Activated CD4-positive, alpha-beta T cell treated with anti-CD3 and anti-CD28 coated beads, Interleukin-2, Interleukin-4, amounts not matched to agents 100 ng/mL and 50 ng/mL, durations not matched to agents 16 hours and 8 hours (primary cell): ENCODE results near the gene SSR4.

Source experiments
- DNase-seq: peaks from one replicate; pipeline ENCODE4 v3.0.0-alpha.2; 2020; ENCODE audit warnings: low spot score

The SSR4 gene

DNA sequence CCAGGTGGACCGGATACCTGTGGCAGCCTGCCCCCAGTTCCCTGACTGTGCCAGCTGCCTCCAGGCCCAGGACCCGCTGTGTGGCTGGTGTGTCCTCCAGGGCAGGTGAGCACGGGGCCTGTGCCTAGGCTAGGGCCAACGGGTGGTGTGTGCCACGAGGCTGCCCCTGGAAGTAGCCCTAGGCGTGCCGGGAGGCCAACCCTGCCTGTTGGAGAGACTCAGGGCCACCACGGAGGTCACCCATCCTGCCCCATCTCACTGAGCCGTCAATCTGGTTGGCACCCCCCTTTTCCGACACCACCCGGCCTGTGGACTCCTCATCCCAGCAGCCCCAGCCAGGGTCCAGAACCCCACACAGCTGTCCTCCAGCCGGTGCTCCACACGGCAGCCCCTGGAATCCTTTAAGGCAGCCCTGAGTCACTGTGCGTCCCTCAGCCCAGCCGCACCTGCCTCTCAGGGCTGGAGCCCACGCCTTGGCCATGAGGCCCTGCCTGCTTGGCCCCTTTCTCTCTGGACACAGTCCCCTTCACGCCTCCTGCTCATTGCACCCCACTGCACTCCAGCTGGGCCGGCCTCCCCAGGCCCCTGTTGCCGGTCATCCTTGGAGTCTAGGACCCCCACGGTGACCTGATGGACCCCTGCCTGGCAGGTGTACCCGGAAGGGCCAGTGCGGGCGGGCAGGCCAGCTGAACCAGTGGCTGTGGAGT, 25.2 kb upstream of the SSR4 start:
- no peak for DNase-seq

DNA sequence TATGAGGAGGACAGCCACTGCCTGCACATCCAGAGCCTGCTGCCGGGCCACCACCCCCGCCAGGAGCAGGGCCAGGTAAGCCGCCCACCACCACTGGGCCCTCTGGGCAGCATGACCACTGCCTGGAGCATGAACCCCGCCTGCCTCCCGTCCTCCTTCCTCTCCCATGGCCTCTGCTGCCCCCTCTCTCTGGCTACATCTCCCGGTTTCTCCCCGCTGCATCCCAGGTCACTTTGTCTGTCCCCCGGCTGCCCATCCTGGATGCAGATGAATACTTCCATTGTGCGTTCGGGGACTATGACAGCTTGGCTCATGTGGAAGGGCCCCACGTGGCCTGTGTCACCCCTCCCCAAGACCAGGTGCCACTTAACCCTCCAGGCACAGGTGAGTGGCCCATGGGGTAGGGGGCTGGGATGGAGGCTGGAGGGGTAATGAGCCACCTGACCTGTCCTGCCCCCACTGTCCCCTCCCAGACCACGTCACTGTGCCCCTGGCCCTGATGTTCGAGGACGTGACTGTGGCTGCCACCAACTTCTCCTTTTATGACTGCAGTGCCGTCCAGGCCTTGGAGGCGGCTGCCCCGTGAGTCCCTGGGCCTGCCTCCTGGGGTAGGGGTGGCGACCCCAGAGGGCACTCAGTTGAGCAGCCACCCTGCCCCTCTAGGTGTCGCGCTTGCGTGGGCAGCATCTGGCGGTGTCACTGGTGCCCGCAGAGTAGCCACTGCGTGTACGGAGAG, 24.4 kb upstream of the SSR4 start:
- DNase-seq: no peak

- DNase-seq: no peak
Measured at GRCh38 chrX:153770601-153771414, 23.7 kb upstream of the SSR4 start.

DNA sequence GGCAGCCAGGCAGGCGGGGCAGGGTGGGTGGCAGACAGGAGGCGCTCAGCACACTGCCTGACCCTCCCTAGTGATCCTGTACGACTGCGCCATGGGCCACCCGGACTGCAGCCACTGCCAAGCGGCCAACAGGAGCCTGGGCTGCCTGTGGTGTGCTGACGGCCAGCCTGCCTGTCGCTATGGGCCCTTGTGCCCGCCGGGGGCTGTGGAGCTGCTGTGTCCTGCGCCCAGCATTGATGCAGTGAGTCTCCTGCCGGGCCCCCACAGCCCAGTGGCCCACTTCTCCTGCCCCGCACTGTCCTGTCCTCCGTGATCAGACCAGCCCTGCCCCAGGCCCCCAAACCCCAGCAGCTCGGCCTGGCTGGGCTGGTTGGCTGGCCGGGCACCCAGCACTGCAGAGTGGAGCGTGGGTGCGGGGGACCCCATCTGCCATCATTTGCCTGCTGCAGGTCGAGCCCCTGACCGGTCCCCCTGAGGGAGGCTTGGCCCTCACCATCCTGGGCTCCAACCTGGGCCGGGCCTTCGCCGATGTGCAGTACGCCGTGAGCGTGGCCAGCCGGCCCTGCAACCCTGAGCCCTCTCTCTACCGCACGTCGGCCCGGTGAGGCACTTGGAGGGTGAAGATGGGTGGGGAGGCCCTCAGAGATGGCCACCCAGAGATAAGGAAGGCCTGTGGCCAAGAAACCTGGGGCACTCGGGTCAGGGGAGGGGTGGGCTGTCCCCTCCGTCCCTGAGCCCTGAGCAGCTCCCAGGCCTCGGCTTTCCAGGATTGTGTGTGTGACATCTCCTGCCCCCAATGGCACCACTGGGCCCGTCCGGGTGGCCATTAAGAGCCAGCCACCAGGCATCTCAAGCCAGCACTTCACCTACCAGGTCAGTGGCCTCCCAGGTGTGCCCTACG, 22.8 kb upstream of the SSR4 start:
- DNase-seq: no peak

GRCh38 chrX:153772316-153773217, 21.9 kb upstream of the SSR4 start:
- no peak for DNase-seq

DNA sequence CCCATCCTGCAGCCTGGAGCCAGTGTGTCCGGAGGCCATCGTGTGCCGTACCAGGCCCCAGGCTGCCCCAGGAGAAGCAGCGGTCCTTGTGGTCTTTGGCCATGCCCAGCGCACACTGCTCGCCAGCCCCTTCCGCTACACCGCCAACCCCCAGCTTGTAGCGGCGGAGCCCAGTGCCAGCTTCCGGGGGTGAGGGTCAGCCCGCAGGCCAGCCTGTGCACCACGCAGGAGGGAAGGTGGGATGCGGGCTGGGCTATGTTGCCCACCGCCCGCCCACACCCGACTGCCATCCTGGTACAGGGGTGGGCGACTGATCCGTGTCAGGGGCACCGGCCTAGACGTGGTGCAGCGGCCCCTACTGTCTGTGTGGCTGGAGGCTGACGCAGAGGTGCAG, 21.3 kb upstream of the SSR4 start:
- no peak for DNase-seq

DNA sequence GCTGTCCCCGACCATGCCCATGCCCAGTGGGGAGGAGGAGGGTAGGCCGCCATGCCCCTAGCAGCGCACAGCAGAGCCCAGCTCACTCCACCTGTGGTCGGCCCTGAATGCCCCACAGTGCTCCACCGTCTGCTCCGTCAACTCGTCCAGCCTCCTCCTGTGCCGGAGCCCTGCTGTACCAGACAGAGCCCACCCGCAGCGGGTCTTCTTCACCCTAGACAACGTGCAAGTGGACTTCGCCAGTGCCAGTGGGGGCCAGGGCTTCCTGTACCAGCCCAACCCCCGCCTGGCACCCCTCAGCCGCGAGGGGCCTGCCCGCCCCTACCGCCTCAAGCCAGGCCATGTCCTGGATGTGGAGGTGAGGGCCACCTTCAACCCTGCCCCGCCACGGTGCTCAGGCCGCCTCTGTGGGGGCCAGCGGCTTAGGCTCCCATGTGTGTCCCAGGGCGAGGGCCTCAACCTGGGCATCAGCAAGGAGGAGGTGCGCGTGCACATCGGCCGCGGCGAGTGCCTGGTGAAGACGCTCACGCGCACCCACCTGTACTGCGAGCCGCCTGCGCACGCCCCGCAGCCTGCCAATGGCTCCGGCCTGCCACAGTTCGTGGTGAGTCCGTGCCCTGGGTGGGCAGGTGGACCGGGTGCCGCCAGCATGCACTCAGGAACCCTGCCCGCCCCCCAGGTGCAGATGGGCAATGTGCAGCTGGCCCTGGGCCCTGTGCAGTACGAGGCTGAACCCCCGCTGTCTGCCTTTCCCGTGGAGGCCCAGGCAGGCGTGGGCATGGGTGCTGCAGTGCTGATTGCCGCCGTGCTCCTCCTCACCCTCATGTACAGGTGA, 20.5 kb upstream of the SSR4 start:
- no peak for DNase-seq

- DNase-seq: no peak
Measured at GRCh38 chrX:153774576-153775292, 19.7 kb upstream of the SSR4 start.

GRCh38 chrX:153775293-153776119, 19.0 kb upstream of the SSR4 start:
- DNase-seq: no peak

GRCh38 chrX:153776120-153776599, 18.3 kb upstream of the SSR4 start:
- DNase-seq: no peak

DNA sequence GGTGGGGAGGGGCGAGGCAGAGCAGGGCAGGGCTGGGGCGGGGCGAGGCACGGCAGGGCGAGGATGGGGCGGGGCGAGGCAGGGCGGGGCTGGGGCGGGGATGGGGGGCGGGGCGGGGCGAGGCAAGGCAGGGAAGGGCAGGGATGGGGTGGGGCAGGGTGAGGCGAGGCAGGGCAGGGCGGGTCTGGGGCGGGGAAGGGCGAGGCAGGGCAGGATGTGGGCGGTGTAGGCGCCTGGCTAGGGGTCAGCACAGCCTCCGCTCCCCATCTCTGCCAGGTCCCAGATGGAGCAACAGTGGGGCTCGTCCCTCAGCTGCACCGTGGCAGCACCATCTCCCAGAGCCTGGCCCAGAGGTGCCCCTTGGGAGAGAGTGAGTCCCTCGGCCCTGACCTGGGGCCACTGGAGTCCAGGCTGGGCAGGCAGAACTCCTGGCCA, 17.8 kb upstream of the SSR4 start:
- no peak for DNase-seq

DNA sequence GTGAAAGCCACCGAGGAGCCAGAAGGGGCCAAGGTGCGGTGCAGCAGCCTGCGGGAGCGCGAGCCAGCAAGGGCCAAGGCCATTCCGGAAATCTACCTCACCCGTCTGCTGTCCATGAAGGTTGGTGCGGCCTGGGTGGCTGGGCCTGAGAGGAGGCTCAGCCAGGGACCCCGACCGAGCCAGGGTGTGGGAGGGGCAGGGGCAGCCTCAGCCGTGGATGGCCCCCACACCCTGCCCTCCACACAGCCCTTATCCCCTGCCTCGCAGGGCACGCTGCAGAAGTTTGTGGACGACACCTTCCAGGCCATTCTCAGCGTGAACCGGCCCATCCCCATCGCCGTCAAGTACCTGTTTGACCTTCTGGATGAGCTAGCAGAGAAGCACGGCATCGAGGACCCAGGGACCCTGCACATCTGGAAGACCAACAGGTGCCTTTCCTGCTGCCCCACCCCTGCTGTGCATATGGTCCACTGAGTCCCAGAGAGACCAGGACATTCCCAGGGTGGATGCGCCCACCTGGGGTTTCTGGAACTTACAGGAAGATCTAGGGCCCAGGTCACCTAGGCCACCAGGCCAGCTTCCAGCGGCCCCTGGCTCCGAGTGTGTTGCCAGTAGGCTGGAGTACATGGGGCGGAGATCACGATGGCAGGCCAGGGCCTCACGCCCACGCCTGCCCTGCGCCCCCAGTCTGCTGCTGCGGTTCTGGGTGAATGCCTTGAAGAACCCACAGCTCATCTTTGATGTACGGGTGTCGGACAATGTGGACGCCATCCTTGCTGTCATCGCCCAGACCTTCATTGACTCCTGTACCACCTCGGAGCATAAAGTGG, 17.0 kb upstream of the SSR4 start:
- DNase-seq: no peak

- DNase-seq: no peak
Measured at GRCh38 chrX:153778181-153778580, 16.3 kb upstream of the SSR4 start.

DNA sequence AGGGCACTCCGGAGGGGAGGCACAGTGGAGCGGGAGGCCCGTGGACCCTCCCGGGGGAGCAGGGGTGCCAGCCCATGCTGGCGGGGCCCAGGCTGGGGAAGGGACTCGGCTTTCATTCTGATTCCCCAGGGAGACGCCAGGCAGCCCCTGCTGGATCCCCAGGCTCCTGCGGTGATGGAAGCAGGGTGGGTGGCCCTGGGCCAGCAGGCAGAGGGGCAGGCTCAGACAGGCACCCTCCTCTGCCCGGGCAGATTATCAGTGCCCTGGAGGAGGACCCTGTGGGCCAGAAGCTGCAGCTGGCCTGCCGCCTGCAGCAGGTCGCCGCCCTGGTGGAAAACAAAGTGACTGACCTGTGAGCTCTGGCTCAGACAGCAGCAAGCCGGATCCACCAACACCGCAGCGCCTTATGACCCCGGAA, 15.8 kb upstream of the SSR4 start:
- DNase-seq: no peak

- no peak for DNase-seq
Measured at GRCh38 chrX:153779891-153780677, 14.4 kb upstream of the SSR4 start.

GRCh38 chrX:153780678-153781427, 13.6 kb upstream of the SSR4 start, which contains the start of gene SRPK3:
TSS of gene SRPK3 (plus strand) at chrX:153781041. CDS start at chrX:153781087, 46 bp downstream.
- no peak for DNase-seq
